Gastrocnemius medialis (tissue), 4 donors: ENCODE results near the gene OR5B12. TPM values are rescaled to one million over a fixed set of nuclear protein-coding genes. Genes with fewer than 3 reads are reported as not detected.

ENCODE experiments used
- ATAC-seq, 2 donors: fragments of 150-250 bp; one replicate each; pipeline ENCODE4 v1.9.1; 2016
- DNase-seq, 2 donors: peaks; one replicate each; pipeline ENCODE4 v3.0.0-alpha.2; 2019
- H3K27ac ChIP-seq, 4 donors: fragments of 200-600 bp; sonication (generic); 1 replicate in 1 of 4; 2 replicates in 3 of 4; pipeline ENCODE4 v1.5.1; 2016 to 2018; ENCODE audit warnings: mild to moderate bottlenecking in 2 of 4, moderate library complexity in 1 of 4
- H3K27me3 ChIP-seq, 3 donors: fragments of 200-600 bp; sonication (generic) in 2 of 3; 1 replicate in 1 of 3; 2 replicates in 2 of 3; pipeline versions ENCODE4 v1.5.1 to v1.6.0; 2016 to 2019; ENCODE audit warnings: mild to moderate bottlenecking in 1 of 3, moderate library complexity in 1 of 3
- H3K36me3 ChIP-seq, 2 donors: fragments of 200-600 bp; sonication (generic) in 1 of 2; one replicate each; pipeline ENCODE4 v1.5.1; 2017 to 2018
- H3K4me1 ChIP-seq, 2 donors: fragments of 200-600 bp; sonication (generic) in 1 of 2; one replicate each; pipeline ENCODE4 v1.5.1; 2016 to 2017; ENCODE audit warnings: mild to moderate bottlenecking in 2 of 2
- H3K4me3 ChIP-seq, 4 donors: fragments of 200-600 bp; sonication (generic) in 3 of 4; 1 replicate in 1 of 4; 2 replicates in 3 of 4; pipeline ENCODE4 v1.5.1; 2016 to 2019; ENCODE audit warnings: mild to moderate bottlenecking in 2 of 4
- H3K9me3 ChIP-seq, 3 donors: fragments of 200-600 bp; sonication (generic) in 2 of 3; 1 replicate in 1 of 3; 2 replicates in 2 of 3; pipeline ENCODE4 v1.5.1; 2016 to 2019
- POLR2A ChIP-seq, 2 donors: fragments of 450-650 bp; IDR thresholded peaks; one replicate each; pipeline ENCODE4 v1.6.1; 2017; ENCODE audit warnings: antibody characterized with exemption in 2 of 2, mild to moderate bottlenecking in 2 of 2, moderate library complexity in 2 of 2
- in situ Hi-C, 4 donors: fragments of 200-750 bp; cut with MboI; loops; one replicate each; pipeline versions ENCODE4 v1.15.0 to v1.8.0; 2017; ENCODE audit warnings: low sequenced_read_pairs in 4 of 4
- intact Hi-C: fragments of 100-400 bp; cut with DNase I; formaldehyde crosslinking; loops from one replicate; pipeline ENCODE4 v1.15.1; 2023; ENCODE audit warnings: low total_unique reads
- total RNA-seq, 4 donors: library from RNA; depleted of rRNA; stranded (reverse); fragments of >200 nt; gene quantifications; one replicate each; pipeline versions ENCODE4 v1.1.0 to v1.2.3, GENCODE V29; 2016
- TF ChIP-seq, protein P1 (sequence below), 5 experiments: fragments of 450-650 bp in 3 of 5; fragments of 200-600 bp in 2 of 5; sonication (generic) in 2 of 5; IDR thresholded peaks in 4 of 5; conservative IDR thresholded peaks in 1 of 5; 1 replicate in 4 of 5; 2 replicates in 1 of 5; pipeline ENCODE4 v1.5.1; 2016 to 2019; ENCODE audit warnings: antibody characterized with exemption in 5 of 5, mild to moderate bottlenecking in 3 of 5, moderate library complexity in 3 of 5

Gene OR5B12
- total RNA-seq, 4 donors from 2014 or later: not detected

DNA sequence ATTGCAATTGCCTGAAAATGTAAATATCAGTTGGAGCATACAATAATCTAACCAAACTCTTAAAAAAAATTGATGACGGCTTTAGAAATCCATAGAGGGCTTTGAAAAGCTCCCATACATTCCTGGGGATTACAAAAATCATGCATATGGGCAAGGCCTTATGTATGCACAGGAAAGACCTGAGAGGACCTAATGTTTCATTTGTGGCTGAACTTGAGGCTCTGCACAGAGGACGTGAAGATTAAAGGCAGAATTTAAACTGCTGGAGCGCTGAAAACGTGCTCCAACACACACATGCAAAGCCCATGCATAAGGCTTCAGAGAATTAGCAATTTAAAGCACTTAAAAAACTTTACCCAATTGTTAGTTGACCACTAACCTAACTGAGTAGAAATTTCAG lies 3.5 kb downstream of the OR5B12 start:
- Histone ChIP-seq H3K27me3 (no peaks in the 10 kb centered on the region), H3K9me3 (peaks cover 0 to 8% (median 0%) of the 10 kb centered on the region in 3 donors)

GRCh38 chr11:58434217-58434616 lies 7.8 kb downstream of the OR5B12 start:
- Histone ChIP-seq H3K27me3 (no peaks in the 10 kb centered on the region), H3K36me3 (no peaks in the 10 kb centered on the region), H3K9me3 (peaks cover 0 to 8% (median 0%) of the 10 kb centered on the region in 3 donors), H3K27ac (no peak overlapping the region), H3K4me1 (no peaks in the 10 kb centered on the region), H3K4me3 (no peak overlapping the region)
- TF ChIP-seq, protein P1, sequence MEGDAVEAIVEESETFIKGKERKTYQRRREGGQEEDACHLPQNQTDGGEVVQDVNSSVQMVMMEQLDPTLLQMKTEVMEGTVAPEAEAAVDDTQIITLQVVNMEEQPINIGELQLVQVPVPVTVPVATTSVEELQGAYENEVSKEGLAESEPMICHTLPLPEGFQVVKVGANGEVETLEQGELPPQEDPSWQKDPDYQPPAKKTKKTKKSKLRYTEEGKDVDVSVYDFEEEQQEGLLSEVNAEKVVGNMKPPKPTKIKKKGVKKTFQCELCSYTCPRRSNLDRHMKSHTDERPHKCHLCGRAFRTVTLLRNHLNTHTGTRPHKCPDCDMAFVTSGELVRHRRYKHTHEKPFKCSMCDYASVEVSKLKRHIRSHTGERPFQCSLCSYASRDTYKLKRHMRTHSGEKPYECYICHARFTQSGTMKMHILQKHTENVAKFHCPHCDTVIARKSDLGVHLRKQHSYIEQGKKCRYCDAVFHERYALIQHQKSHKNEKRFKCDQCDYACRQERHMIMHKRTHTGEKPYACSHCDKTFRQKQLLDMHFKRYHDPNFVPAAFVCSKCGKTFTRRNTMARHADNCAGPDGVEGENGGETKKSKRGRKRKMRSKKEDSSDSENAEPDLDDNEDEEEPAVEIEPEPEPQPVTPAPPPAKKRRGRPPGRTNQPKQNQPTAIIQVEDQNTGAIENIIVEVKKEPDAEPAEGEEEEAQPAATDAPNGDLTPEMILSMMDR (IDR thresholded peaks at IDR 0.05 in 4 of 5, conservative IDR thresholded peaks at IDR 0.05 in 1 of 5): no peak
- no peak for TF ChIP-seq POLR2A (IDR thresholded peaks at IDR 0.05)
- in situ Hi-C loops: no loop called here
- DNase-seq (no peak), ATAC-seq (no peak)
- intact Hi-C loops: no loop called here

More for the DNA sequence above, 3.5 kb downstream of the OR5B12 start:
- no peak for ATAC-seq
- in situ Hi-C loops (no loop called here), intact Hi-C loops (no loop called here)
- TF ChIP-seq, protein P1 (IDR thresholded peaks at IDR 0.05 in 4 of 5, conservative IDR thresholded peaks at IDR 0.05 in 1 of 5): no peak
- TF ChIP-seq POLR2A (IDR thresholded peaks at IDR 0.05): no peak
- H3K27ac ChIP-seq: no peak overlapping the region
- H3K4me1 ChIP-seq: no peaks in the 10 kb centered on the region
- H3K4me3 ChIP-seq: no peak overlapping the region
- no peak for DNase-seq
- no peaks in the 10 kb centered on the region for H3K36me3 ChIP-seq

DNA sequence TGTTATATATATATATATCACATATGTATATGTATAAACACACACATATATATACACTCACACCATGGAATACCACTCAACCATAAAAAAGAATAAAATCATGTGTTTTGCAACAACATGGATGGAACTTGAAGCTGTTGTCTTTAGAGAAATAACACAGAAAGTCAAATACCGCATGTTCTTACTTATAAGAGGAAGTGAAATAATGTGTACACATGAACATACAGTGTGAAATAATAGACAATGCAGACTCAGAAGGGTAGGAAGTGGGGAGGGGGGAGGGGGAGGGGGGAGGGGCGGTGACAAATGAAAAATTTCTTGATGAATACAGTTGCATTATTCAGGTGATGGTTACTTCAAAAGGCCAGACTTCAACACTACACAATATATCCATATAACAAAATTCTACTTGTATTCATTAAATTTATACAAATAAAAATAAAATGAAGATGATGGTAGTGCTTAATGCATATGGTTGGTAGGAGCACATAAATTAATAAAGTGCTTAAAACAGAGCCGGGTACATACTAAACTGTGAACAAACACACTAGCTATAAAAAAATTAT lies 8.3 kb downstream of the OR5B12 start:
- no peaks in the 10 kb centered on the region for H3K27me3 ChIP-seq
- no peak overlapping the region for H3K27ac ChIP-seq
- ATAC-seq: no peak
- H3K4me3 ChIP-seq: no peak overlapping the region
- peaks cover 0 to 8% (median 0%) of the 10 kb centered on the region in 3 donors for H3K9me3 ChIP-seq
- in situ Hi-C loops (no loop called here), intact Hi-C loops (no loop called here)
- H3K36me3 ChIP-seq: no peaks in the 10 kb centered on the region
- DNase-seq: no peak
- TF ChIP-seq, protein P1 (IDR thresholded peaks at IDR 0.05 in 4 of 5, conservative IDR thresholded peaks at IDR 0.05 in 1 of 5): no peak
- no peak for TF ChIP-seq POLR2A (IDR thresholded peaks at IDR 0.05)
- H3K4me1 ChIP-seq: no peaks in the 10 kb centered on the region

GRCh38 chr11:58429273-58429672 lies 12.8 kb downstream of the OR5B12 start:
- no peak overlapping the region for H3K27ac ChIP-seq
- H3K9me3 ChIP-seq: no peaks in the 10 kb centered on the region
- TF ChIP-seq, protein P1 (IDR thresholded peaks at IDR 0.05 in 4 of 5, conservative IDR thresholded peaks at IDR 0.05 in 1 of 5): no peak
- no peak for TF ChIP-seq POLR2A (IDR thresholded peaks at IDR 0.05)
- in situ Hi-C loops: no loop called here
- H3K4me3 ChIP-seq: no peak overlapping the region
- ATAC-seq (no peak), DNase-seq (no peak)
- intact Hi-C loops: no loop called here
- no peaks in the 10 kb centered on the region for H3K4me1 ChIP-seq
- no peaks in the 10 kb centered on the region for H3K36me3 ChIP-seq
- H3K27me3 ChIP-seq: no peaks in the 10 kb centered on the region

DNA sequence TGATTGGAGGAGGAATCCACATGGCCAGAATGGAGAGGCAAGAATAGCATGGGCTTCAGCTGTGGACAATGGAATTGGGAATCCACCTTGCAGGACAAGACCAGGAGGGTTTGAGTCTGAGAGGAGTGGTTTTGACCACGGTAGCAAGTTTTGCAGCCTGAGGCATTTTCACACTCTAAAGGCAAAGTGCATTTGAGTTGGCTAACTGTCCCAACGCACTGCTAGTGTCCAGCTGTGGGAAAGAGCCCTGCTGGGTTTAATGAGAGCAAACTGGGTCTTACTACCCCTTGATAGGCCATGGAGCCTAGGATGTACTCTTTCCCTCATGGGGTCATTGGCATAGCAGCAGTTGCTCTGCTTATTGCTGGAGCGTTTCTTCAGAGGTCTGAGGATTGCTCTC lies 14.0 kb downstream of the OR5B12 start, which contains the start of gene OR5B2:
Gene OR5B2 (minus strand): TSS at position 101 of the 400 bp plus-strand sequence. CDS start 4,860 bp downstream, outside the sequence.
- Histone ChIP-seq H3K27me3 (no peaks in the 10 kb centered on the region), H3K4me3 (no peak within 1 kb of the TSS), H3K4me1 (no peaks in the 10 kb centered on the region), H3K9me3 (no peaks in the 10 kb centered on the region), H3K27ac (no peak within 1 kb of the TSS), H3K36me3 (no peaks in the 10 kb centered on the region)
- ATAC-seq (no peak), DNase-seq (no peak)
- in situ Hi-C loops: no loop called here
- TF ChIP-seq, protein P1 (IDR thresholded peaks at IDR 0.05 in 4 of 5, conservative IDR thresholded peaks at IDR 0.05 in 1 of 5): no peak
- TF ChIP-seq POLR2A (IDR thresholded peaks at IDR 0.05): no peak
- intact Hi-C loops: no loop called here
